ENCODE results near the gene SND1.

DNA sequence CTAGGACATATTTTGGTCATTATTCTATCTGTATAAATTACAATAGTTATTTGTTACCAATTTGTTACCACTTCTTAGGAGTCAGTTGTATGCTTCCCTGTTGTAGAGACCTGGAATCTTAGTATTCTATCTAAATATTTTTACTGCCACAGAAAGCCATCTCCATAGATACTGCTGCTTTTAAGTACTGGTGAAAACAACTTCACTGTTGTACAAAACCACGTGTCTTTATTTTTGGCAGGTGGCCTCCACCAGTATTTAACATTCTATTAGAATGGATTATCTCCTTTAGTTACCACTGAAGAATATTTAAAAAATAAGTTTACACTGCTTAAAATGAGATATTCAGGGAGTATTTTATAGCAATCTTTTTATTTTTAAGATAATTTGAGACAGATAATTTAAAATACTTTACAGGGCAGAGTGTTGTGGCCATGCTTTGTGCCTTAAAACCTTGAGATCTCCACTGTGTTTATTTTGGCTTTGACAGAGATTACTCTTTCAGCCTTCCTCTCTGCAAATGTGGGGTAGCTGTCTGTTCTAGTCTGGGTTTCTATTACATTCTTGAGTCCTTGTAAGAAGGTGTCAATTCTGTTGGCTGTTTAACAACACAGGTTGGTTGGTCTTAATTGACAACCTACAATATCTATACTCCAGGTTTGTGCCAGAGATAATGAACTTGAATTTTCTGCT, 193.7 kb downstream of the SND1 start:
- TF ChIP-seq CTCF (IDR thresholded peaks at IDR 0.05) (no peak), POLR2A (IDR thresholded peaks at IDR 0.05) (no peak), POLR2AphosphoS5 (IDR thresholded peaks at IDR 0.05) (no peak), EP300 (IDR thresholded peaks at IDR 0.05; ENCODE audit: low read depth) (no peak)

Data from transverse colon (tissue), 4 donors.